Measurements from ENCODE around the gene PLCB3. TPM values are rescaled to one million over a fixed set of nuclear protein-coding genes. Genes with fewer than 3 reads are reported as not detected.
A peak's percentile ranks its signal among the peaks of the same experiment; 100 is the strongest.

PLCB3 gene
- total and polyA plus RNA-seq, 10 of the 15 experiments (the other 5 are each of a cell fraction or from before 2014, with no cell fraction given): 0.03 to 10.3 (median 3.3) TPM

- TF ChIP-seq NFYB (IDR thresholded peaks at IDR 0.05; ENCODE audit: insufficient read depth, low read depth, low read length) (peak; percentile 64; the same call in 1 of the 2 replicates), PAX5 (IDR thresholded peaks at IDR 0.05; ENCODE audit: borderline replicate concordance, low read depth, low read length) (no peak), EZH2 (IDR thresholded peaks at IDR 0.05; ENCODE audit: borderline replicate concordance, control insufficient read depth, low read depth, low read length) (no peak), CHD1 (IDR thresholded peaks at IDR 0.05; ENCODE audit: low read depth, low read length) (no peak), E4F1 (IDR thresholded peaks at IDR 0.05; ENCODE audit: borderline replicate concordance, partially characterized antibody) (peak; percentile 14), ATF7 (IDR thresholded peaks at IDR 0.05; ENCODE audit: low read depth) (no peak), CBX5 (IDR thresholded peaks at IDR 0.05; ENCODE audit: low read depth) (no peak), IRF4 (IDR thresholded peaks at IDR 0.05; ENCODE audit: low read depth, low read length) (no peak), EP300 (IDR thresholded peaks at IDR 0.05; ENCODE audit: borderline replicate concordance in 1 of 2, control insufficient read depth in 1 of 2, low read depth in 2 of 2, low read length in 2 of 2) (no peak), YY1 (IDR thresholded peaks at IDR 0.05; ENCODE audit: low read depth, low read length) (no peak; the same call in 1 of the 2 replicates), ZBTB40 (IDR thresholded peaks at IDR 0.05; ENCODE audit: borderline replicate concordance) (peak; percentile 73; the same call in 1 of the 2 replicates)
- TF ChIP-seq, protein P1, sequence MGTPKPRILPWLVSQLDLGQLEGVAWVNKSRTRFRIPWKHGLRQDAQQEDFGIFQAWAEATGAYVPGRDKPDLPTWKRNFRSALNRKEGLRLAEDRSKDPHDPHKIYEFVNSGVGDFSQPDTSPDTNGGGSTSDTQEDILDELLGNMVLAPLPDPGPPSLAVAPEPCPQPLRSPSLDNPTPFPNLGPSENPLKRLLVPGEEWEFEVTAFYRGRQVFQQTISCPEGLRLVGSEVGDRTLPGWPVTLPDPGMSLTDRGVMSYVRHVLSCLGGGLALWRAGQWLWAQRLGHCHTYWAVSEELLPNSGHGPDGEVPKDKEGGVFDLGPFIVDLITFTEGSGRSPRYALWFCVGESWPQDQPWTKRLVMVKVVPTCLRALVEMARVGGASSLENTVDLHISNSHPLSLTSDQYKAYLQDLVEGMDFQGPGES (IDR thresholded peaks at IDR 0.05): no peak
- TF ChIP-seq, protein P2, sequence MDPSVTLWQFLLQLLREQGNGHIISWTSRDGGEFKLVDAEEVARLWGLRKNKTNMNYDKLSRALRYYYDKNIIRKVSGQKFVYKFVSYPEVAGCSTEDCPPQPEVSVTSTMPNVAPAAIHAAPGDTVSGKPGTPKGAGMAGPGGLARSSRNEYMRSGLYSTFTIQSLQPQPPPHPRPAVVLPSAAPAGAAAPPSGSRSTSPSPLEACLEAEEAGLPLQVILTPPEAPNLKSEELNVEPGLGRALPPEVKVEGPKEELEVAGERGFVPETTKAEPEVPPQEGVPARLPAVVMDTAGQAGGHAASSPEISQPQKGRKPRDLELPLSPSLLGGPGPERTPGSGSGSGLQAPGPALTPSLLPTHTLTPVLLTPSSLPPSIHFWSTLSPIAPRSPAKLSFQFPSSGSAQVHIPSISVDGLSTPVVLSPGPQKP (IDR thresholded peaks at IDR 0.05; ENCODE audit: low read depth, low read length): peak; percentile 71; the same call in 1 of the 2 replicates
- TF ChIP-seq, protein P3, sequence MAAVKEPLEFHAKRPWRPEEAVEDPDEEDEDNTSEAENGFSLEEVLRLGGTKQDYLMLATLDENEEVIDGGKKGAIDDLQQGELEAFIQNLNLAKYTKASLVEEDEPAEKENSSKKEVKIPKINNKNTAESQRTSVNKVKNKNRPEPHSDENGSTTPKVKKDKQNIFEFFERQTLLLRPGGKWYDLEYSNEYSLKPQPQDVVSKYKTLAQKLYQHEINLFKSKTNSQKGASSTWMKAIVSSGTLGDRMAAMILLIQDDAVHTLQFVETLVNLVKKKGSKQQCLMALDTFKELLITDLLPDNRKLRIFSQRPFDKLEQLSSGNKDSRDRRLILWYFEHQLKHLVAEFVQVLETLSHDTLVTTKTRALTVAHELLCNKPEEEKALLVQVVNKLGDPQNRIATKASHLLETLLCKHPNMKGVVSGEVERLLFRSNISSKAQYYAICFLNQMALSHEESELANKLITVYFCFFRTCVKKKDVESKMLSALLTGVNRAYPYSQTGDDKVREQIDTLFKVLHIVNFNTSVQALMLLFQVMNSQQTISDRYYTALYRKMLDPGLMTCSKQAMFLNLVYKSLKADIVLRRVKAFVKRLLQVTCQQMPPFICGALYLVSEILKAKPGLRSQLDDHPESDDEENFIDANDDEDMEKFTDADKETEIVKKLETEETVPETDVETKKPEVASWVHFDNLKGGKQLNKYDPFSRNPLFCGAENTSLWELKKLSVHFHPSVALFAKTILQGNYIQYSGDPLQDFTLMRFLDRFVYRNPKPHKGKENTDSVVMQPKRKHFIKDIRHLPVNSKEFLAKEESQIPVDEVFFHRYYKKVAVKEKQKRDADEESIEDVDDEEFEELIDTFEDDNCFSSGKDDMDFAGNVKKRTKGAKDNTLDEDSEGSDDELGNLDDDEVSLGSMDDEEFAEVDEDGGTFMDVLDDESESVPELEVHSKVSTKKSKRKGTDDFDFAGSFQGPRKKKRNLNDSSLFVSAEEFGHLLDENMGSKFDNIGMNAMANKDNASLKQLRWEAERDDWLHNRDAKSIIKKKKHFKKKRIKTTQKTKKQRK (IDR thresholded peaks at IDR 0.05; ENCODE audit: low read depth, low read length): no peak
Measured at GRCh38 chr11:64225608-64226506, 25.5 kb upstream of the PLCB3 start, which contains the start of the genes NUDT22 and TRPT1 (continued).
